H9 (cell line): ENCODE results near the gene DOCK1. TPM values are rescaled to one million over a fixed set of nuclear protein-coding genes. Genes with fewer than 3 reads are reported as not detected.

Experiments
- DNase-seq: peaks from one replicate; pipeline ENCODE4 v3.0.0-alpha.2; 2017
- H2AFZ ChIP-seq: one replicate; pipeline ENCODE4 v1.6.1; 2013; ENCODE audit warnings: mild to moderate bottlenecking, low read length, control low read depth, moderate library complexity
- H2AK5ac ChIP-seq: 2 replicates; pipeline ENCODE4 v1.6.1; 2013; ENCODE audit warnings: low read length, control low read depth, mixed read lengths; ENCODE audit not compliant: insufficient read length
- H2BK120ac ChIP-seq: one replicate; pipeline ENCODE4 v1.6.1; 2013; ENCODE audit warnings: low read depth, mild to moderate bottlenecking, low read length, control low read depth, inconsistent platforms; ENCODE audit not compliant: poor library complexity, severe bottlenecking
- H2BK12ac ChIP-seq: 2 replicates; pipeline ENCODE4 v1.6.1; 2013; ENCODE audit warnings: low read length, control low read depth, mixed read lengths, low read depth; ENCODE audit not compliant: insufficient read length
- H2BK15ac ChIP-seq: 2 replicates; pipeline ENCODE4 v1.6.1; 2013; ENCODE audit warnings: low read depth, low read length, control low read depth
- H2BK20ac ChIP-seq: one replicate; pipeline ENCODE4 v1.6.1; 2013; ENCODE audit warnings: low read depth, mild to moderate bottlenecking, low read length, control low read depth, inconsistent platforms; ENCODE audit not compliant: poor library complexity, severe bottlenecking
- H2BK5ac ChIP-seq: 2 replicates; pipeline ENCODE4 v1.6.1; 2013; ENCODE audit warnings: low read length, control low read depth, mixed read lengths; ENCODE audit not compliant: insufficient read length
- H3K14ac ChIP-seq: 2 replicates; pipeline ENCODE4 v1.6.1; 2013; ENCODE audit warnings: low read length, control low read depth; ENCODE audit not compliant: insufficient read depth
- H3K18ac ChIP-seq: 2 replicates; pipeline ENCODE4 v1.6.1; 2013; ENCODE audit warnings: low read depth, mild to moderate bottlenecking, mixed read lengths, low read length, control low read depth; ENCODE audit not compliant: insufficient read length
- H3K23ac ChIP-seq: 2 replicates; pipeline ENCODE4 v1.6.1; 2013; ENCODE audit warnings: low read length, control low read depth, mixed read lengths, low read depth; ENCODE audit not compliant: insufficient read length
- H3K23me2 ChIP-seq: 2 replicates; pipeline ENCODE4 v1.6.1; 2013; ENCODE audit warnings: low read depth, mild to moderate bottlenecking, mixed read lengths, low read length, control low read depth; ENCODE audit not compliant: insufficient read length, poor library complexity, severe bottlenecking
- H3K27ac ChIP-seq: 2 replicates; pipeline ENCODE4 v1.5.1; 2013; ENCODE audit warnings: low read length, control low read depth, mixed read lengths, low read depth; ENCODE audit not compliant: insufficient read length
- H3K27me3 ChIP-seq: 2 replicates; pipeline ENCODE4 v1.6.1; 2013; ENCODE audit warnings: low read length, control low read depth, inconsistent platforms; ENCODE audit not compliant: insufficient read depth
- H3K4ac ChIP-seq: 2 replicates; pipeline ENCODE4 v1.6.1; 2013; ENCODE audit warnings: low read depth, mild to moderate bottlenecking, control low read depth, inconsistent platforms, low read length, moderate library complexity
- H3K4me1 ChIP-seq: 2 replicates; pipeline ENCODE4 v1.6.1; 2013; ENCODE audit warnings: low read length, control low read depth, inconsistent platforms; ENCODE audit not compliant: insufficient read depth
- H3K4me2 ChIP-seq: 2 replicates; pipeline ENCODE4 v1.6.1; 2013; ENCODE audit warnings: low read length, control low read depth, mixed read lengths; ENCODE audit not compliant: insufficient read length, insufficient read depth
- H3K56ac ChIP-seq: 2 replicates; pipeline ENCODE4 v1.6.1; 2013; ENCODE audit warnings: low read depth, mild to moderate bottlenecking, mixed read lengths, low read length, control low read depth; ENCODE audit not compliant: insufficient read length
- H3K79me1 ChIP-seq: 2 replicates; pipeline ENCODE4 v1.6.1; 2013; ENCODE audit warnings: low read depth, mild to moderate bottlenecking, moderate library complexity, low read length, control low read depth, inconsistent platforms; ENCODE audit not compliant: insufficient read depth, poor library complexity, severe bottlenecking
- H3K79me2 ChIP-seq: 2 replicates; pipeline ENCODE4 v1.6.1; 2013; ENCODE audit warnings: low read length, control low read depth, inconsistent platforms; ENCODE audit not compliant: insufficient read depth
- H3K9ac ChIP-seq: 2 replicates; pipeline ENCODE4 v1.6.1; 2013; ENCODE audit warnings: low read length, control low read depth, mixed read lengths; ENCODE audit not compliant: insufficient read length; ENCODE audit errors: extremely low read depth
- H3K9me3 ChIP-seq: one replicate; pipeline ENCODE4 v1.6.1; 2013; ENCODE audit warnings: low read depth, low read length, inconsistent platforms; ENCODE audit not compliant: control insufficient read depth
- H3T11ph ChIP-seq: one replicate; pipeline ENCODE4 v1.6.1; 2013; ENCODE audit warnings: mild to moderate bottlenecking, low read length, control low read depth, inconsistent platforms
- H4K20me1 ChIP-seq: one replicate; pipeline ENCODE4 v1.6.1; 2013; ENCODE audit not compliant: control insufficient read depth, insufficient read length, insufficient read depth
- H4K5ac ChIP-seq: 2 replicates; pipeline ENCODE4 v1.6.1; 2013; ENCODE audit warnings: low read depth, mild to moderate bottlenecking, mixed read lengths, low read length, control low read depth; ENCODE audit not compliant: insufficient read length
- H4K8ac ChIP-seq: replicated peaks from 2 replicates; pipeline ENCODE4 v1.6.1; 2013; ENCODE audit warnings: low read length, control low read depth, mixed read lengths, low read depth; ENCODE audit not compliant: insufficient read length
- H4K91ac ChIP-seq: 2 replicates; pipeline ENCODE4 v1.6.1; 2013; ENCODE audit warnings: low read depth, mild to moderate bottlenecking, moderate library complexity, mixed read lengths, low read length, control low read depth; ENCODE audit not compliant: insufficient read length
- H3K27ac Mint-ChIP-seq, 3 experiments: 2 replicates in 2 of 3; 3 replicates in 1 of 3; pipeline ENCODE4 v1.8.0; 2020 to 2021; ENCODE audit warnings: mixed read lengths in 3 of 3, mild to moderate bottlenecking in 1 of 3, moderate library complexity in 1 of 3
- H3K27me3 Mint-ChIP-seq: 2 replicates; pipeline ENCODE4 v1.8.0; 2021; ENCODE audit warnings: low read depth, mild to moderate bottlenecking, moderate library complexity, mixed read lengths
- H3K36me3 Mint-ChIP-seq, 3 experiments: 2 replicates in 2 of 3; 3 replicates in 1 of 3; pipeline ENCODE4 v1.8.0; 2020 to 2021; ENCODE audit warnings: low read depth in 3 of 3, mixed read lengths in 3 of 3; ENCODE audit not compliant: insufficient read depth in 1 of 3
- H3K4me1 Mint-ChIP-seq, 2 experiments: 2 replicates each; pipeline ENCODE4 v1.8.0; 2020; ENCODE audit warnings: mixed read lengths in 2 of 2
- H3K4me3 Mint-ChIP-seq, 2 experiments: 2 replicates in 1 of 2; 3 replicates in 1 of 2; pipeline ENCODE4 v1.8.0; 2020 to 2021; ENCODE audit warnings: mild to moderate bottlenecking in 2 of 2, mixed read lengths in 2 of 2, moderate library complexity in 1 of 2
- H3K9me3 Mint-ChIP-seq, 2 experiments: 2 replicates in 1 of 2; 3 replicates in 1 of 2; pipeline ENCODE4 v1.8.0; 2020; ENCODE audit warnings: mild to moderate bottlenecking in 2 of 2, mixed read lengths in 2 of 2, moderate library complexity in 1 of 2
- WGBS: extraction: QIAGEN DNeasy Blood & Tissue Kit; methylation state at CpG from one replicate; pipeline ENCODE4 v1.1.7; 2013; ENCODE audit warnings: missing lambda C conversion rate, low lambda C conversion rate, mixed read lengths; ENCODE audit not compliant: insufficient read length; ENCODE audit errors: extremely low coverage; 5-methylcytosine and 5-hydroxymethylcytosine counted together
- total RNA-seq: library from RNA; stranded (reverse); gene quantifications from 2 replicates; pipeline ENCODE4 v1.2.1, GENCODE V29; 2021
- TF ChIP-seq, protein P1 (sequence below): fragments of 200-600 bp; sonication (generic); conservative IDR thresholded peaks from 3 replicates; pipeline ENCODE4 v1.8.0; 2021; ENCODE audit warnings: antibody characterized with exemption, mild to moderate bottlenecking

The DOCK1 gene
- total RNA-seq, 1 experiment from 2014 or later: 57.0 TPM

DNA sequence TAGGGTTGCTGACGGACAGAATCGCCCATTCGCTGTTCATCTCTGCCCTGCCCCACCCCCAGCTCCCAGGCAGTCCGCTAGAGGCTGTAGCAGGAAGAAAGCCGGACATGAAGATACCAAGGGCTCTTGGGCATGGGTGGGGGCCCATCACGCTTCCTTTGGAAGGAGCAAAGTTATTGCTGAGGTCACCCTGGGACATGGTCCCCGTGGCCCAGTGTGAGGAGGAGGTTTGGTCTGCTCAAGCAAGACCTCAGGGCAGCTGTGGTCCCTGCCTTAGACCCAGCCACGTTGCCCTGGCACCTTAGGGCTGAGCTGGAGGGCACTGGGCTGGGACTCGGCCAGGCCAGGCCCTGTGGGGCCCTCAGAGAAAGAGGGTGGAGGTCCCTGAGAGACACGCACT, 511.8 kb downstream of the DOCK1 start:
- DNase-seq: no peak
- H3K36me3 Mint-ChIP-seq: peaks cover 3 to 14% (median 6%) of the 10 kb centered on the region in 3 experiments; a peak in 5 of 7 replicates
- Histone ChIP-seq H3K18ac (peak overlapping the region; percentile 17), H3K23me2 (no peaks in the 10 kb centered on the region), H2BK120ac (no peak overlapping the region), H4K20me1 (no peaks in the 10 kb centered on the region), H3K4me2 (no peak overlapping the region), H2BK15ac (no peak overlapping the region), H4K5ac (no peak overlapping the region), H4K91ac (no peak overlapping the region), H3K14ac (no peak overlapping the region; the same call in 1 of the 2 replicates), H2AFZ (no peak overlapping the region), H3K79me2 (no peaks in the 10 kb centered on the region), H3K56ac (no peak overlapping the region), H3K23ac (no peak overlapping the region), H3K9me3 (no peaks in the 10 kb centered on the region), H3K4me1 (no peaks in the 10 kb centered on the region; the same call in 1 of the 2 replicates), H2BK12ac (no peak overlapping the region), H2BK20ac (no peak overlapping the region), H4K8ac (no peak overlapping the region), H3K27me3 (no peaks in the 10 kb centered on the region), H3K79me1 (no peaks in the 10 kb centered on the region), H3K27ac (no peak overlapping the region), H2BK5ac (no peak overlapping the region), H2AK5ac (no peak overlapping the region), H3K4ac (no peak overlapping the region), H3K9ac (no peak overlapping the region), H3T11ph (no peak overlapping the region)
- WGBS: no CpG with 5 or more reads among the region's 10 CpGs
- peaks cover 5 to 7% of the 10 kb centered on the region in 2 experiments for H3K4me1 Mint-ChIP-seq
- no peaks in the 10 kb centered on the region for H3K27me3 Mint-ChIP-seq
- no peak overlapping the region for H3K4me3 Mint-ChIP-seq
- TF ChIP-seq, protein P1, sequence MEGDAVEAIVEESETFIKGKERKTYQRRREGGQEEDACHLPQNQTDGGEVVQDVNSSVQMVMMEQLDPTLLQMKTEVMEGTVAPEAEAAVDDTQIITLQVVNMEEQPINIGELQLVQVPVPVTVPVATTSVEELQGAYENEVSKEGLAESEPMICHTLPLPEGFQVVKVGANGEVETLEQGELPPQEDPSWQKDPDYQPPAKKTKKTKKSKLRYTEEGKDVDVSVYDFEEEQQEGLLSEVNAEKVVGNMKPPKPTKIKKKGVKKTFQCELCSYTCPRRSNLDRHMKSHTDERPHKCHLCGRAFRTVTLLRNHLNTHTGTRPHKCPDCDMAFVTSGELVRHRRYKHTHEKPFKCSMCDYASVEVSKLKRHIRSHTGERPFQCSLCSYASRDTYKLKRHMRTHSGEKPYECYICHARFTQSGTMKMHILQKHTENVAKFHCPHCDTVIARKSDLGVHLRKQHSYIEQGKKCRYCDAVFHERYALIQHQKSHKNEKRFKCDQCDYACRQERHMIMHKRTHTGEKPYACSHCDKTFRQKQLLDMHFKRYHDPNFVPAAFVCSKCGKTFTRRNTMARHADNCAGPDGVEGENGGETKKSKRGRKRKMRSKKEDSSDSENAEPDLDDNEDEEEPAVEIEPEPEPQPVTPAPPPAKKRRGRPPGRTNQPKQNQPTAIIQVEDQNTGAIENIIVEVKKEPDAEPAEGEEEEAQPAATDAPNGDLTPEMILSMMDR: no peak
- no peaks in the 10 kb centered on the region for H3K9me3 Mint-ChIP-seq
- H3K27ac Mint-ChIP-seq: peak overlapping the region in 1 of 3 experiments; percentile 89; a peak in 1 of 7 replicates
